HCT116 (cell line): Measurements from ENCODE around the gene ACTA2. TPM values are rescaled to one million over a fixed set of nuclear protein-coding genes. Genes with fewer than 3 reads are reported as not detected.

Experiments
- ATAC-seq: fragments of 200-7000 bp; cut with Tn5 transposase; 2 replicates; pipeline ENCODE4 v1.9.1; 2020; ENCODE audit warnings: mild to moderate bottlenecking, moderate library complexity
- BruUV-seq: library from RNA; stranded (reverse); fragments of 400-500 nt; replicated peaks from 2 replicates; lab custom pipeline; 2021; lab: Mats Ljungman, UMichigan
- CTCF ChIA-PET: fragments of 300-600 bp; sonication (Branson Sonifier 250); formaldehyde crosslinking; loops from one replicate; lab custom pipeline; 2021; ENCODE audit warnings: antibody characterized with exemption; lab: Charles Lee
- POLR2A ChIA-PET: fragments of 300-600, 350-600 bp; sonication (Branson Sonifier 250); formaldehyde crosslinking; loops from one replicate; lab custom pipeline; 2021; ENCODE audit warnings: antibody characterized with exemption; lab: Charles Lee
- RAD21 ChIA-PET, 2 experiments: fragments of 300-600 bp; sonication (Branson Sonifier 250); formaldehyde crosslinking; loops; one replicate each; lab custom pipeline; 2023; ENCODE audit warnings: low total read pairs in 2 of 2; ENCODE audit not compliant: uncharacterized antibody in 2 of 2, unreplicated experiment in 2 of 2, low non-redundant PET in 1 of 2; lab: Charles Lee
- DNase-seq: peaks from one replicate; pipeline ENCODE4 v3.0.0-alpha.2; 2010; ENCODE audit warnings: low read depth, low spot score
- H2AFZ ChIP-seq: fragments of 200-600 bp; shearing (Covaris generic), sonication (generic); 2 replicates; pipeline ENCODE4 v1.6.1; 2017; ENCODE audit warnings: low read depth, mixed run types, mixed read lengths, antibody characterized with exemption, low read length; ENCODE audit not compliant: poor library complexity, severe bottlenecking
- H3K27ac ChIP-seq: 2 replicates; pipeline ENCODE4 v1.5.1; 2012; ENCODE audit warnings: low read depth, low read length
- H3K27me3 ChIP-seq: fragments of 200-600 bp; sonication (generic); 2 replicates; pipeline ENCODE4 v1.6.1; 2016; ENCODE audit warnings: mixed run types, low read length, mixed read lengths; ENCODE audit not compliant: insufficient read depth
- H3K36me3 ChIP-seq, 2 experiments: fragments of 200-500 bp in 1 of 2; fragments of 200-600 bp in 1 of 2; sonication (Bioruptor generic) in 1 of 2; sonication (generic) in 1 of 2; 2 replicates each; pipeline versions ENCODE4 v1.5.1 to v1.6.1; 2014 to 2016; ENCODE audit warnings: low read length in 2 of 2, inconsistent platforms in 1 of 2, mixed read lengths in 1 of 2, mixed run types in 1 of 2; ENCODE audit not compliant: insufficient read depth in 2 of 2, control insufficient read depth in 1 of 2
- H3K4me1 ChIP-seq, 2 experiments: fragments of 200-600 bp in 1 of 2; sonication (generic) in 1 of 2; 2 replicates each; pipeline versions ENCODE4 v1.5.1 to v1.6.1; 2012 to 2017; ENCODE audit warnings: low read length in 2 of 2, inconsistent platforms in 1 of 2, mild to moderate bottlenecking in 1 of 2, mixed read lengths in 1 of 2, mixed run types in 1 of 2, moderate library complexity in 1 of 2; ENCODE audit not compliant: insufficient read depth in 2 of 2, control insufficient read depth in 1 of 2
- H3K4me2 ChIP-seq: fragments of 200-600 bp; sonication (generic); 2 replicates; pipeline ENCODE4 v1.6.1; 2017; ENCODE audit warnings: mixed run types, low read length, mixed read lengths
- H3K4me3 ChIP-seq, 2 experiments: fragments of 200-600 bp in 1 of 2; sonication (generic) in 1 of 2; replicated peaks in 1 of 2; 2 replicates each; pipeline ENCODE4 v1.5.1; 2011 to 2016; ENCODE audit warnings: low read length in 2 of 2, control low read depth in 1 of 2, low read depth in 1 of 2, mild to moderate bottlenecking in 1 of 2, mixed read lengths in 1 of 2, mixed run types in 1 of 2
- H3K79me2 ChIP-seq: fragments of 200-600 bp; sonication (generic); 2 replicates; pipeline ENCODE4 v1.6.1; 2017; ENCODE audit warnings: mild to moderate bottlenecking, mixed run types, low read length, moderate library complexity, mixed read lengths; ENCODE audit not compliant: insufficient read depth
- H3K9ac ChIP-seq: fragments of 200-600 bp; sonication (generic); 2 replicates; pipeline ENCODE4 v1.6.1; 2016; ENCODE audit warnings: low read length, mixed read lengths
- H3K9me2 ChIP-seq: fragments of 200-600 bp; sonication (generic), shearing (Covaris generic); 2 replicates; pipeline ENCODE4 v1.6.1; 2017; ENCODE audit warnings: mixed run types, mild to moderate bottlenecking, moderate library complexity; ENCODE audit not compliant: insufficient read depth
- H3K9me3 ChIP-seq, 2 experiments: fragments of 200-500 bp in 1 of 2; fragments of 200-600 bp in 1 of 2; sonication (Bioruptor generic) in 1 of 2; sonication (generic) in 1 of 2; 2 replicates each; pipeline ENCODE4 v1.6.1; 2014 to 2017; ENCODE audit warnings: low read length in 2 of 2, mixed read lengths in 2 of 2, inconsistent platforms in 1 of 2, low read depth in 1 of 2, mild to moderate bottlenecking in 1 of 2, mixed run types in 1 of 2, moderate library complexity in 1 of 2; ENCODE audit not compliant: control insufficient read depth in 1 of 2, insufficient read depth in 1 of 2
- H4K20me1 ChIP-seq: fragments of 200-600 bp; sonication (generic), shearing (Covaris generic); 2 replicates; pipeline ENCODE4 v1.6.1; 2017; ENCODE audit warnings: mixed run types, mild to moderate bottlenecking, moderate library complexity; ENCODE audit not compliant: insufficient read depth
- CEBPB ChIP-seq: IDR thresholded peaks from 2 replicates; pipeline ENCODE4 v1.6.1; 2012; ENCODE audit warnings: low read depth
- EGR1 ChIP-seq: IDR thresholded peaks from 2 replicates; pipeline ENCODE4 v1.6.1; 2012; ENCODE audit warnings: low read depth
- EZH2phosphoT487 ChIP-seq: fragments of 200-600 bp; IDR thresholded peaks from 2 replicates; pipeline ENCODE4 v1.6.1; 2018; ENCODE audit warnings: antibody characterized with exemption, borderline replicate concordance
- SIN3A ChIP-seq: IDR thresholded peaks from 2 replicates; pipeline ENCODE4 v1.6.1; 2012; ENCODE audit warnings: low read depth
- intact Hi-C: fragments of 100-400 bp; cut with micrococcal nuclease; formaldehyde crosslinking; loops from 2 replicates; pipeline ENCODE4 v1.10.0; 2022
- total RNA-seq: library from RNA; stranded (reverse); gene quantifications from one replicate; pipeline ENCODE4 v1.2.1, GENCODE V29; 2021; ENCODE audit not compliant: unreplicated experiment
- TF ChIP-seq, protein P1 (sequence below): IDR thresholded peaks from 2 replicates; pipeline ENCODE4 v1.6.1; 2012

ACTA2 gene
- total RNA-seq, 1 experiment from 2014 or later = 9.4 TPM

DNA sequence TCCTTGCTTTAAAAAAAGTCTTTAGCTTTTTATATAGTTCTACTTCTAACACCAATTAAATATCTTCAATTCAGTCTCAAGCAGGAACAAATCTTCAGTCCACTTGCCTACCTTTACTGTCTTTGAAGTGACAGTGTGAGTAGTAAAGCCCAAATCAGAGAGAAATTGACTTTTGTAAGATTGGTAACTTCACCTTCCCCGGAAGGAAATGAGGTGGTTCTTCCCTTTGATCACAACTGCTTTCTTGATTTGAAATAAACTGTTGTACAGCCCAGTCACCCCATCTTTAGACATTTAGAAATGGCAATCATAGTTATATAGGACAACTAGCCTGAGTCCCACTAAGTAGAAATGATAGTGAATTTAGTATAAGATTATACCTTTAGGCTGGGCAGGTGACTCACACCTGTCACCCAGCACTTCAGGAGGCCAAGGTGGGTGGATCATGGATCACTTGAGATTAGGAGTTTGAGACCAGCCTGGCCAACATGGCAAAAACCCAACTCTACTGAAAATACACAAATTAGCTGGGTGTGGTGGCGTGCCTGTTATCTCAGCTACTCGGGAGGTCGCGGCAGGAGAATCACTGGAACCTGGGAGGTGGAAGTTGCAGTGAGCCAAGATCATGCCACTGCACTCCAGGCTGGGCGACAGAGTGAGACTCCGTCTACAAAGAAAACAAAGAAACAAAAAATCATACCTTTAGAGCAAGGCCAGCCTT, 42.7 kb upstream of the ACTA2 start:
- ChIA-PET POLR2A (no interaction called here), CTCF (interaction anchor here (1.7 kb wide), 1 partner anchor 8 kb away, joined by 5 read pairs; no protein-coding TSS in a partner anchor), RAD21 (no interaction called here)
- BruUV-seq = no TSS peak
- H3K9me3 ChIP-seq = no peaks in the 10 kb centered on the region
- ATAC-seq = no peak
- H3K4me3 ChIP-seq = no peak overlapping the region
- H2AFZ ChIP-seq = no peak overlapping the region
- H3K36me3 ChIP-seq = no peaks in the 10 kb centered on the region
- no peaks in the 10 kb centered on the region for H3K79me2 ChIP-seq
- no peaks in the 10 kb centered on the region for H3K9me2 ChIP-seq
- no peaks in the 10 kb centered on the region for H3K27me3 ChIP-seq
- no peaks in the 10 kb centered on the region for H4K20me1 ChIP-seq
- H3K27ac ChIP-seq = no peak overlapping the region
- no peak overlapping the region for H3K9ac ChIP-seq
- intact Hi-C loops = no loop called here
- H3K4me2 ChIP-seq = no peak overlapping the region
- peaks cover 0 to 20% of the 10 kb centered on the region in 2 experiments; a peak in 2 of 4 replicates for H3K4me1 ChIP-seq
- no peak for TF ChIP-seq EZH2phosphoT487
- TF ChIP-seq, all 23 proteins: peak for 0
- no peak for DNase-seq

GRCh38 chr10:88994019-88994418, 41.4 kb upstream of the ACTA2 start:
- ChIA-PET CTCF (interaction anchor here (1.0 to 1.4 kb wide), 3 partner anchors 60 to 158 kb away, joined by 3 to 5 read pairs (median 3); no protein-coding TSS in a partner anchor), RAD21 (no interaction called here), POLR2A (no interaction called here)
- Histone ChIP-seq H3K4me1 (peaks cover 0 to 29% of the 10 kb centered on the region in 2 experiments; a peak in 3 of 4 replicates), H3K36me3 (no peaks in the 10 kb centered on the region), H3K4me3 (no peak overlapping the region), H3K9ac (no peak overlapping the region), H3K9me2 (no peaks in the 10 kb centered on the region), H4K20me1 (no peaks in the 10 kb centered on the region), H3K27ac (no peak overlapping the region), H3K79me2 (no peaks in the 10 kb centered on the region), H3K9me3 (no peaks in the 10 kb centered on the region), H3K27me3 (no peaks in the 10 kb centered on the region), H2AFZ (no peak overlapping the region), H3K4me2 (no peak overlapping the region)
- BruUV-seq = no TSS peak
- DNase-seq (no peak), ATAC-seq (no peak)
- intact Hi-C loops = no loop called here
- TF ChIP-seq, protein P1, sequence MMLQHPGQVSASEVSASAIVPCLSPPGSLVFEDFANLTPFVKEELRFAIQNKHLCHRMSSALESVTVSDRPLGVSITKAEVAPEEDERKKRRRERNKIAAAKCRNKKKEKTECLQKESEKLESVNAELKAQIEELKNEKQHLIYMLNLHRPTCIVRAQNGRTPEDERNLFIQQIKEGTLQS = no peak
- TF ChIP-seq SIN3A (no peak), CEBPB (no peak), EGR1 (no peak)
